ENCODE results near the gene PCDHAC1.
A peak's percentile ranks its signal among the peaks of the same experiment; 100 is the strongest.

Gene PCDHAC1

GRCh38 chr5:140962190-140962589 lies 36.1 kb downstream of the PCDHAC1 start:
- Histone ChIP-seq H3K4me2 (ENCODE audit: low read length) (no peak overlapping the region), H3K79me2 (ENCODE audit: control insufficient read depth, insufficient read depth, low read length, poor library complexity) (no peaks in the 10 kb centered on the region), H3K79me1 (ENCODE audit: low read length) (no peaks in the 10 kb centered on the region), H3K27me3 (ENCODE audit: insufficient read depth, low read length) (no peaks in the 10 kb centered on the region), H3K36me3 (ENCODE audit: control insufficient read depth in 1 of 2, insufficient read depth in 2 of 2, low read length in 2 of 2) (no peaks in the 10 kb centered on the region), H3K9me3 (ENCODE audit: insufficient read depth, low read depth, low read length) (no peaks in the 10 kb centered on the region), H2AK5ac (ENCODE audit: low read length) (no peak overlapping the region), H3K4me1 (ENCODE audit: control insufficient read depth in 1 of 2, insufficient read depth in 2 of 2, low read length in 2 of 2) (peaks cover 8% of the 10 kb centered on the region in 2 experiments), H3K23ac (ENCODE audit: low read length) (no peak overlapping the region), H2AFZ (ENCODE audit: insufficient read depth, low read length, poor library complexity) (no peak overlapping the region), H3K4me3 (ENCODE audit: low read depth, low read length) (no peak overlapping the region), H4K8ac (ENCODE audit: low read depth, low read length) (no peak overlapping the region), H4K12ac (ENCODE audit: low read depth, low read length) (no peak overlapping the region), H3K14ac (ENCODE audit: low read length) (no peak overlapping the region), H3K9ac (ENCODE audit: low read length) (no peak overlapping the region), H4K91ac (ENCODE audit: low read depth, low read length) (no peak overlapping the region), H3K27ac (ENCODE audit: low read depth, low read length) (no peak overlapping the region), H2BK120ac (ENCODE audit: insufficient read depth, low read length, poor library complexity) (no peak overlapping the region), H3K18ac (ENCODE audit: low read length) (no peak overlapping the region), H2BK5ac (ENCODE audit: low read depth, low read length, poor library complexity) (no peak overlapping the region), H3K4ac (ENCODE audit: low read depth, low read length) (no peak overlapping the region), H2BK12ac (ENCODE audit: low read length) (no peak overlapping the region)
- WGBS (ENCODE audit: extremely low coverage, insufficient coverage, insufficient read length) = no CpG with 5 or more reads among the region's 1 CpG
- DNase-seq = no peak

- Histone ChIP-seq H3K14ac (ENCODE audit: low read length) (no peak overlapping the region), H3K18ac (ENCODE audit: low read length) (no peak overlapping the region), H3K27me3 (ENCODE audit: insufficient read depth, low read length) (no peaks in the 10 kb centered on the region), H3K79me2 (ENCODE audit: control insufficient read depth, insufficient read depth, low read length, poor library complexity) (no peaks in the 10 kb centered on the region), H3K4me2 (ENCODE audit: low read length) (no peak overlapping the region), H2BK5ac (ENCODE audit: low read depth, low read length, poor library complexity) (no peak overlapping the region), H2BK12ac (ENCODE audit: low read length) (no peak overlapping the region), H3K79me1 (ENCODE audit: low read length) (no peaks in the 10 kb centered on the region), H2AFZ (ENCODE audit: insufficient read depth, low read length, poor library complexity) (no peak overlapping the region), H3K36me3 (ENCODE audit: control insufficient read depth in 1 of 2, insufficient read depth in 2 of 2, low read length in 2 of 2) (no peaks in the 10 kb centered on the region), H3K9ac (ENCODE audit: low read length) (no peak overlapping the region), H4K8ac (ENCODE audit: low read depth, low read length) (no peak overlapping the region), H3K4me3 (ENCODE audit: low read depth, low read length) (no peak overlapping the region), H3K4me1 (ENCODE audit: control insufficient read depth in 1 of 2, insufficient read depth in 2 of 2, low read length in 2 of 2) (peaks cover 9% of the 10 kb centered on the region in 2 experiments), H4K12ac (ENCODE audit: low read depth, low read length) (no peak overlapping the region), H2BK120ac (ENCODE audit: insufficient read depth, low read length, poor library complexity) (no peak overlapping the region), H3K4ac (ENCODE audit: low read depth, low read length) (no peak overlapping the region), H2AK5ac (ENCODE audit: low read length) (no peak overlapping the region), H3K23ac (ENCODE audit: low read length) (no peak overlapping the region), H3K9me3 (ENCODE audit: insufficient read depth, low read depth, low read length) (no peaks in the 10 kb centered on the region), H3K27ac (ENCODE audit: low read depth, low read length) (no peak overlapping the region), H4K91ac (ENCODE audit: low read depth, low read length) (no peak overlapping the region)
- DNase-seq = no peak
- no CpG with 5 or more reads among the region's 3 CpGs for WGBS (ENCODE audit: extremely low coverage, insufficient coverage, insufficient read length)
These were observed 38.3 kb downstream of the PCDHAC1 start for GRCh38 chr5:140964356-140964755.

- H3K4me1 ChIP-seq (ENCODE audit: control insufficient read depth in 1 of 2, insufficient read depth in 2 of 2, low read length in 2 of 2) = peaks cover 9% of the 10 kb centered on the region in 2 experiments
- no peak overlapping the region for H2BK120ac ChIP-seq (ENCODE audit: insufficient read depth, low read length, poor library complexity)
- H3K9me3 ChIP-seq (ENCODE audit: insufficient read depth, low read depth, low read length) = no peaks in the 10 kb centered on the region
- no peaks in the 10 kb centered on the region for H3K36me3 ChIP-seq (ENCODE audit: control insufficient read depth in 1 of 2, insufficient read depth in 2 of 2, low read length in 2 of 2)
- peak overlapping the region; percentile 75 for H3K4me3 ChIP-seq (ENCODE audit: low read depth, low read length)
- H2AK5ac ChIP-seq (ENCODE audit: low read length) = no peak overlapping the region
- WGBS (ENCODE audit: extremely low coverage, insufficient coverage, insufficient read length) = no CpG with 5 or more reads among the region's 9 CpGs
- no peak overlapping the region for H3K27ac ChIP-seq (ENCODE audit: low read depth, low read length)
- H2BK12ac ChIP-seq (ENCODE audit: low read length) = no peak overlapping the region
- no peak overlapping the region for H4K12ac ChIP-seq (ENCODE audit: low read depth, low read length)
- peak overlapping the region; percentile 2 for H3K9ac ChIP-seq (ENCODE audit: low read length)
- no peak overlapping the region for H4K8ac ChIP-seq (ENCODE audit: low read depth, low read length)
- no peak overlapping the region for H4K91ac ChIP-seq (ENCODE audit: low read depth, low read length)
- H2AFZ ChIP-seq (ENCODE audit: insufficient read depth, low read length, poor library complexity) = peak overlapping the region; percentile 9
- H3K18ac ChIP-seq (ENCODE audit: low read length) = no peak overlapping the region
- H3K79me1 ChIP-seq (ENCODE audit: low read length) = no peaks in the 10 kb centered on the region
- H3K27me3 ChIP-seq (ENCODE audit: insufficient read depth, low read length) = no peaks in the 10 kb centered on the region
- no peaks in the 10 kb centered on the region for H3K79me2 ChIP-seq (ENCODE audit: control insufficient read depth, insufficient read depth, low read length, poor library complexity)
- no peak overlapping the region for H3K23ac ChIP-seq (ENCODE audit: low read length)
- H2BK5ac ChIP-seq (ENCODE audit: low read depth, low read length, poor library complexity) = no peak overlapping the region
- H3K4ac ChIP-seq (ENCODE audit: low read depth, low read length) = no peak overlapping the region
- no peak for DNase-seq
- no peak overlapping the region for H3K14ac ChIP-seq (ENCODE audit: low read length)
- peak overlapping the region; percentile 98 for H3K4me2 ChIP-seq (ENCODE audit: low read length)
These were observed 39.8 kb downstream of the PCDHAC1 start for GRCh38 chr5:140965905-140966292.

GRCh38 chr5:140966293-140967225 lies 40.5 kb downstream of the PCDHAC1 start, which contains the start of gene PCDHAC2:
Gene PCDHAC2, plus strand, starts transcription at chr5:140966476. Its CDS starts 291 bp downstream, at chr5:140966767.
- Histone ChIP-seq H3K36me3 (ENCODE audit: control insufficient read depth in 1 of 2, insufficient read depth in 2 of 2, low read length in 2 of 2) (no peaks in the 10 kb centered on the region), H3K4ac (ENCODE audit: low read depth, low read length) (no peak within 1 kb of the TSS), H3K27me3 (ENCODE audit: insufficient read depth, low read length) (no peaks in the 10 kb centered on the region), H2AK5ac (ENCODE audit: low read length) (no peak within 1 kb of the TSS), H4K12ac (ENCODE audit: low read depth, low read length) (no peak within 1 kb of the TSS), H4K8ac (ENCODE audit: low read depth, low read length) (no peak within 1 kb of the TSS), H4K91ac (ENCODE audit: low read depth, low read length) (no peak within 1 kb of the TSS), H3K4me2 (ENCODE audit: low read length) (peak within 1 kb of the TSS; percentile 98), H3K9me3 (ENCODE audit: insufficient read depth, low read depth, low read length) (no peaks in the 10 kb centered on the region), H2BK5ac (ENCODE audit: low read depth, low read length, poor library complexity) (no peak within 1 kb of the TSS), H2AFZ (ENCODE audit: insufficient read depth, low read length, poor library complexity) (peak within 1 kb of the TSS; percentile 9), H3K14ac (ENCODE audit: low read length) (peak within 1 kb of the TSS; percentile 32), H2BK12ac (ENCODE audit: low read length) (no peak within 1 kb of the TSS), H3K79me2 (ENCODE audit: control insufficient read depth, insufficient read depth, low read length, poor library complexity) (no peaks in the 10 kb centered on the region), H3K9ac (ENCODE audit: low read length) (peak within 1 kb of the TSS; percentile 2), H3K27ac (ENCODE audit: low read depth, low read length) (no peak within 1 kb of the TSS), H2BK120ac (ENCODE audit: insufficient read depth, low read length, poor library complexity) (no peak within 1 kb of the TSS), H3K4me1 (ENCODE audit: control insufficient read depth in 1 of 2, insufficient read depth in 2 of 2, low read length in 2 of 2) (peaks cover 9% of the 10 kb centered on the region in 2 experiments), H3K4me3 (ENCODE audit: low read depth, low read length) (peak within 1 kb of the TSS; percentile 75), H3K18ac (ENCODE audit: low read length) (no peak within 1 kb of the TSS), H3K23ac (ENCODE audit: low read length) (no peak within 1 kb of the TSS), H3K79me1 (ENCODE audit: low read length) (no peaks in the 10 kb centered on the region)
- no CpG with 5 or more reads among the region's 80 CpGs for WGBS (ENCODE audit: extremely low coverage, insufficient coverage, insufficient read length)
- DNase-seq = no peak

All from trophoblast cell (in vitro differentiated cells and primary cell).